Spleen (tissue), 7 donors: Measurements from ENCODE around the gene VAMP1.

Experiments
- POLR2A ChIP-seq, 3 donors: fragments of 450-650 bp; IDR thresholded peaks; one replicate each; pipeline ENCODE4 v1.5.1; 2017; ENCODE audit warnings: antibody characterized with exemption in 3 of 3, mild to moderate bottlenecking in 1 of 3
- POLR2AphosphoS5 ChIP-seq, 3 donors: sonication (generic); formaldehyde crosslinking; IDR thresholded peaks; one replicate each; pipeline ENCODE4 v1.5.1; 2017; ENCODE audit warnings: antibody characterized with exemption in 3 of 3
- TF ChIP-seq, protein P1 (sequence below), 11 experiments: fragments of 200-600 bp in 7 of 11; fragments of 450-650 bp in 4 of 11; sonication (generic) in 4 of 11; IDR thresholded peaks in 8 of 11; conservative IDR thresholded peaks in 3 of 11; 1 replicate in 7 of 11; 2 replicates in 4 of 11; pipeline versions ENCODE4 v1.4.0 to v1.8.0; 2016 to 2021; ENCODE audit warnings: antibody characterized with exemption in 11 of 11, inconsistent platforms in 4 of 11, mild to moderate bottlenecking in 1 of 11
- donor health status: DM: no; HTN: no; CAD: no; lungs with moderate emphysema.
- donor health status: DM: no; HTN: no; CAD: no.
- donor health status: DM: no; HTN: no; CAD: no.

DNA sequence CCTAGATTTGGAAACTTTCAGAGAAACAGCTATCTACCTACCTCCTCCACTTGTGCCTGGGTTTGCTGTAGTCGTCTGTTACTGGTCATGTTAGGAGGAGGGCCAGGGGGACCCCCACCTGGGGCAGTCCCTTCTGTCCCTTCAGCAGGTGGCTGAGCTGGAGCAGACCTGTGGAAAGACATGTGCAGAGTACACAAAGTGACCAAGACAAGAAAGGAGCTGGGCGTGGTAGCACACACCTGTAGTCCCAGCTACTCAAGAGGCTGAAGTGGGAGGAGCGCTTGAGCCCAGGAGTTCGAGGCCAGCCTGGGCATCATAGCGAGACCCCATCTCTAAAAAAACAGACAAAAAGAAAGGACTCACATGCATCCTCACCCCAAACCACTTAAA, 4.3 kb downstream of the VAMP1 start:
- no peak for TF ChIP-seq POLR2A (IDR thresholded peaks at IDR 0.05)
- TF ChIP-seq, protein P1, sequence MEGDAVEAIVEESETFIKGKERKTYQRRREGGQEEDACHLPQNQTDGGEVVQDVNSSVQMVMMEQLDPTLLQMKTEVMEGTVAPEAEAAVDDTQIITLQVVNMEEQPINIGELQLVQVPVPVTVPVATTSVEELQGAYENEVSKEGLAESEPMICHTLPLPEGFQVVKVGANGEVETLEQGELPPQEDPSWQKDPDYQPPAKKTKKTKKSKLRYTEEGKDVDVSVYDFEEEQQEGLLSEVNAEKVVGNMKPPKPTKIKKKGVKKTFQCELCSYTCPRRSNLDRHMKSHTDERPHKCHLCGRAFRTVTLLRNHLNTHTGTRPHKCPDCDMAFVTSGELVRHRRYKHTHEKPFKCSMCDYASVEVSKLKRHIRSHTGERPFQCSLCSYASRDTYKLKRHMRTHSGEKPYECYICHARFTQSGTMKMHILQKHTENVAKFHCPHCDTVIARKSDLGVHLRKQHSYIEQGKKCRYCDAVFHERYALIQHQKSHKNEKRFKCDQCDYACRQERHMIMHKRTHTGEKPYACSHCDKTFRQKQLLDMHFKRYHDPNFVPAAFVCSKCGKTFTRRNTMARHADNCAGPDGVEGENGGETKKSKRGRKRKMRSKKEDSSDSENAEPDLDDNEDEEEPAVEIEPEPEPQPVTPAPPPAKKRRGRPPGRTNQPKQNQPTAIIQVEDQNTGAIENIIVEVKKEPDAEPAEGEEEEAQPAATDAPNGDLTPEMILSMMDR (IDR thresholded peaks at IDR 0.05 in 8 of 11, conservative IDR thresholded peaks at IDR 0.05 in 3 of 11), result no peak
- no peak for TF ChIP-seq POLR2AphosphoS5 (IDR thresholded peaks at IDR 0.05)
